ENCODE measurements around the gene OPCML.

- TF ChIP-seq CTCF (conservative IDR thresholded peaks at IDR 0.05) (no peak), EZH2 (IDR thresholded peaks at IDR 0.05; ENCODE audit: low read depth) (no peak)
These were observed 17.2 kb downstream of the OPCML start for GRCh38 chr11:133515107-133515506.

Data from PC-9 (cell line).